ENCODE results near the gene KLRF2. TPM values are rescaled to one million over a fixed set of nuclear protein-coding genes. Genes with fewer than 3 reads are reported as not detected.

The KLRF2 gene
- total RNA-seq, 1 experiment from 2014 or later = not detected

Other genes starting within 250 kb of the KLRF2 start
- 0.23 and 3.5 TPM in 2 replicates for gene CLEC2D, start 211.8 kb upstream of the KLRF2 start, total RNA-seq (2014; rRNA removed; shearing (Covaris generic); ENCODE audit: low replicate concordance)
- gene CLECL1, start 148.4 kb upstream of the KLRF2 start, total RNA-seq (2014; rRNA removed; shearing (Covaris generic); ENCODE audit: low replicate concordance) = not detected in 2 replicates
- not detected in 2 replicates for gene CD69, start 120.6 kb upstream of the KLRF2 start, total RNA-seq (2014; rRNA removed; shearing (Covaris generic); ENCODE audit: low replicate concordance)
- 1.8 TPM in 1 of 2 replicates, not detected in the other for gene KLRF1, start 54.0 kb upstream of the KLRF2 start, total RNA-seq (2014; rRNA removed; shearing (Covaris generic); ENCODE audit: low replicate concordance)
- gene CLEC2B, start 12.1 kb upstream of the KLRF2 start, total RNA-seq (2014; rRNA removed; shearing (Covaris generic); ENCODE audit: low replicate concordance) = 14.3 and 27.2 TPM in 2 replicates
- not detected in 2 replicates for gene CLEC2A, start 50.9 kb downstream of the KLRF2 start, total RNA-seq (2014; rRNA removed; shearing (Covaris generic); ENCODE audit: low replicate concordance)
- gene CLEC12A, start 89.9 kb downstream of the KLRF2 start, total RNA-seq (2014; rRNA removed; shearing (Covaris generic); ENCODE audit: low replicate concordance) = not detected in 2 replicates
- gene CLEC1B, start 117.6 kb downstream of the KLRF2 start, total RNA-seq (2014; rRNA removed; shearing (Covaris generic); ENCODE audit: low replicate concordance) = not detected in 2 replicates
- gene CLEC12B, start 129.1 kb downstream of the KLRF2 start, total RNA-seq (2014; rRNA removed; shearing (Covaris generic); ENCODE audit: low replicate concordance) = not detected in 2 replicates
- not detected in 2 replicates for gene CLEC9A, start 149.2 kb downstream of the KLRF2 start, total RNA-seq (2014; rRNA removed; shearing (Covaris generic); ENCODE audit: low replicate concordance)
- 0.30 TPM in 1 of 2 replicates, not detected in the other for gene CLEC1A, start 217.5 kb downstream of the KLRF2 start, total RNA-seq (2014; rRNA removed; shearing (Covaris generic); ENCODE audit: low replicate concordance)
- not detected in 2 replicates for gene CLEC7A, start 248.7 kb downstream of the KLRF2 start, total RNA-seq (2014; rRNA removed; shearing (Covaris generic); ENCODE audit: low replicate concordance)

Measured in MG63 (cell line).